ENCODE measurements around the gene CDH1. TPM values are rescaled to one million over a fixed set of nuclear protein-coding genes. Genes with fewer than 3 reads are reported as not detected.
"Not testable (repeated sequence)": the region's sequence is repeated elsewhere in the genome, so short reads cannot be mapped to it uniquely, and the experiment has no call there.

The CDH1 gene
- total RNA-seq, 1 donor, result not detected

- no peak for TF ChIP-seq CTCF (IDR thresholded peaks at IDR 0.05; ENCODE audit: insufficient read depth, low read length)
- no peak for DNase-seq (ENCODE audit: low read depth)
- no peak overlapping the region for H3K4me3 ChIP-seq (ENCODE audit: low read depth, low read length)
Measured at GRCh38 chr16:68715471-68715870, 21.6 kb upstream of the CDH1 start.

- not testable (repeated sequence) for H3K4me3 ChIP-seq (ENCODE audit: low read depth, low read length); DNase-seq (ENCODE audit: low read depth)
Measured at GRCh38 chr16:68716516-68716915, 20.6 kb upstream of the CDH1 start.

GRCh38 chr16:68717684-68718083 is 19.4 kb upstream of the CDH1 start:
- no peak for TF ChIP-seq CTCF (IDR thresholded peaks at IDR 0.05; ENCODE audit: insufficient read depth, low read length)
- no peak overlapping the region for H3K4me3 ChIP-seq (ENCODE audit: low read depth, low read length)
- DNase-seq (ENCODE audit: low read depth), result no peak

GRCh38 chr16:68718590-68718989 is 18.5 kb upstream of the CDH1 start:
- no peak overlapping the region for H3K4me3 ChIP-seq (ENCODE audit: low read depth, low read length)
- no peak for TF ChIP-seq CTCF (IDR thresholded peaks at IDR 0.05; ENCODE audit: insufficient read depth, low read length)
- DNase-seq (ENCODE audit: low read depth), result no peak

- H3K4me3 ChIP-seq (ENCODE audit: low read depth, low read length), result no peak overlapping the region
Measured at GRCh38 chr16:68719993-68720489, 17.1 kb upstream of the CDH1 start.

GRCh38 chr16:68722119-68723024 is 14.7 kb upstream of the CDH1 start:
- no peak overlapping the region for H3K4me3 ChIP-seq (ENCODE audit: low read depth, low read length)
- DNase-seq (ENCODE audit: low read depth), result no peak
- TF ChIP-seq CTCF (IDR thresholded peaks at IDR 0.05; ENCODE audit: insufficient read depth, low read length), result no peak

More at GRCh38 chr16:68719993-68720489, 17.1 kb upstream of the CDH1 start:
- no peak for DNase-seq (ENCODE audit: low read depth)
- TF ChIP-seq CTCF (IDR thresholded peaks at IDR 0.05; ENCODE audit: insufficient read depth, low read length), result no peak

GRCh38 chr16:68724797-68725196 is 12.3 kb upstream of the CDH1 start:
- TF ChIP-seq CTCF (IDR thresholded peaks at IDR 0.05; ENCODE audit: insufficient read depth, low read length), result no peak
- no peak overlapping the region for H3K4me3 ChIP-seq (ENCODE audit: low read depth, low read length)
- DNase-seq (ENCODE audit: low read depth), result no peak
